Fibroblast of villous mesenchyme (primary cell): ENCODE results near the gene POLR2B. TPM values are rescaled to one million over a fixed set of nuclear protein-coding genes. Genes with fewer than 3 reads are reported as not detected.

Source experiments
- DNase-seq: peaks from one replicate; pipeline ENCODE4 v3.0.0-alpha.2; 2010; ENCODE audit warnings: low read depth
- H3K4me3 ChIP-seq: 2 replicates; pipeline ENCODE4 v1.5.1; 2011; ENCODE audit warnings: low read depth, mild to moderate bottlenecking, low read length
- total RNA-seq: library from RNA; depleted of rRNA; stranded (reverse); fragments of >200 nt; gene quantifications from 2 replicates; pipeline ENCODE4 v1.2.3, GENCODE V29; 2012
- TF ChIP-seq, protein P1 (sequence below): IDR thresholded peaks from 2 replicates; pipeline ENCODE4 v1.5.1; 2012; ENCODE audit warnings: low read depth, mild to moderate bottlenecking, low read length; ENCODE audit not compliant: insufficient read depth

The POLR2B gene
- total RNA-seq, 1 donor: 136 TPM

DNA sequence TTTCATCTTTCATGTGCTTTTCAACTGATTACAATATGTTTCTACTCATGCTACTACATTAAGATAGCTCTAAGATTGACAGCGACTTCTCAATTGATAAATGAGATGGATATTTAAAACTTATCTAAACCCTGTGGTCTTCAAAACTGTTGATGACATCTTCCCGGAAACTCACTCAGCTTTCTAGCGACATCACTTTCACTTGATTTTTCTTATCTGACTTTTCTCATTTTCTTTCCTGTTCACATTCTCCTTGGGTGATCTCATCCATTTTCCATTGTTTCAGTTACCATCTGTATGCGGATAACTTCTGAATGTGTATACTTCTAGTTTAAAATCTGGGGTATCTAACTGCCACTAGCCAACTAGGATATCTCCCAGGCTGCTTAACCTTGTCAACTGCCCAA is 3.1 kb downstream of the POLR2B start:
- H3K4me3 ChIP-seq: peak overlapping the region; percentile 6
- TF ChIP-seq, protein P1, sequence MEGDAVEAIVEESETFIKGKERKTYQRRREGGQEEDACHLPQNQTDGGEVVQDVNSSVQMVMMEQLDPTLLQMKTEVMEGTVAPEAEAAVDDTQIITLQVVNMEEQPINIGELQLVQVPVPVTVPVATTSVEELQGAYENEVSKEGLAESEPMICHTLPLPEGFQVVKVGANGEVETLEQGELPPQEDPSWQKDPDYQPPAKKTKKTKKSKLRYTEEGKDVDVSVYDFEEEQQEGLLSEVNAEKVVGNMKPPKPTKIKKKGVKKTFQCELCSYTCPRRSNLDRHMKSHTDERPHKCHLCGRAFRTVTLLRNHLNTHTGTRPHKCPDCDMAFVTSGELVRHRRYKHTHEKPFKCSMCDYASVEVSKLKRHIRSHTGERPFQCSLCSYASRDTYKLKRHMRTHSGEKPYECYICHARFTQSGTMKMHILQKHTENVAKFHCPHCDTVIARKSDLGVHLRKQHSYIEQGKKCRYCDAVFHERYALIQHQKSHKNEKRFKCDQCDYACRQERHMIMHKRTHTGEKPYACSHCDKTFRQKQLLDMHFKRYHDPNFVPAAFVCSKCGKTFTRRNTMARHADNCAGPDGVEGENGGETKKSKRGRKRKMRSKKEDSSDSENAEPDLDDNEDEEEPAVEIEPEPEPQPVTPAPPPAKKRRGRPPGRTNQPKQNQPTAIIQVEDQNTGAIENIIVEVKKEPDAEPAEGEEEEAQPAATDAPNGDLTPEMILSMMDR: no peak

DNA sequence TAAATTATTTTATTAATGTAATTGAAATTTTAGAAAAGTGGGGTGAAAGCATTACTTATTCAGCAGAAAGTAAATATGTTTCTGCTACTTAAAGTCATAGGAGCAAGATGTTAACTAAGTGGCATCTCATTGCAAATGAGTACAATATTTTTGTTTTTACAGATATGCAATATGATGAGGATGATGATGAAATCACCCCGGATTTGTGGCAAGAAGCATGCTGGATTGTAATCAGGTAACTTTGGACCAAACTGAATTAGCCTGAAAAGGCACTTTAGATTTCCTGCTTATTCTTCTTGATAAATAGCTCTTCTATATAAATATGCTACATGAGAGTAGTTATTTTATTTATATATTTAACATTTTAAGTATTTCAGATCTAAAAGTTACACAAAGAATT is 7.5 kb downstream of the POLR2B start:
- DNase-seq: no peak
- no peak overlapping the region for H3K4me3 ChIP-seq
- TF ChIP-seq, protein P1: no peak

More for the DNA sequence above, 3.1 kb downstream of the POLR2B start:
- no peak for DNase-seq

DNA sequence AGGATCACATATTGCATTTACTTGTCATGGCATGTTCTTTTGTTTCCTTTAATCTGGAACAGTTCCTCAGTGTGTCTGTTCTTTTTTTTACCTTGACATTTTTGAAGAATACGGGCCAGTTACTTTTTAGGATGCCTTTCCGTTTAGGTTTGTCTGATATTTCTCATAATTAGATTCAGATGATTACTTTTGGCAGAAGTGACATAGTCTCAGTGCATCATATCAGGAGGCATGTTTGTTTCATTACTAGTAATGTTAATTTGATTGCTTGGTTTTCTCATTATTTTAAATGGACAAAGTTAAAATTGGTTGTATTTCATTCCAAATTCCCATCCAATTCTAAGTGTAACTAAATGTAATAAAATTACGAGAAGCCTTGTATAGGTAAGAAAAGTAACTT is 8.3 kb downstream of the POLR2B start:
- H3K4me3 ChIP-seq: no peak overlapping the region
- TF ChIP-seq, protein P1: no peak
- DNase-seq: no peak

DNA sequence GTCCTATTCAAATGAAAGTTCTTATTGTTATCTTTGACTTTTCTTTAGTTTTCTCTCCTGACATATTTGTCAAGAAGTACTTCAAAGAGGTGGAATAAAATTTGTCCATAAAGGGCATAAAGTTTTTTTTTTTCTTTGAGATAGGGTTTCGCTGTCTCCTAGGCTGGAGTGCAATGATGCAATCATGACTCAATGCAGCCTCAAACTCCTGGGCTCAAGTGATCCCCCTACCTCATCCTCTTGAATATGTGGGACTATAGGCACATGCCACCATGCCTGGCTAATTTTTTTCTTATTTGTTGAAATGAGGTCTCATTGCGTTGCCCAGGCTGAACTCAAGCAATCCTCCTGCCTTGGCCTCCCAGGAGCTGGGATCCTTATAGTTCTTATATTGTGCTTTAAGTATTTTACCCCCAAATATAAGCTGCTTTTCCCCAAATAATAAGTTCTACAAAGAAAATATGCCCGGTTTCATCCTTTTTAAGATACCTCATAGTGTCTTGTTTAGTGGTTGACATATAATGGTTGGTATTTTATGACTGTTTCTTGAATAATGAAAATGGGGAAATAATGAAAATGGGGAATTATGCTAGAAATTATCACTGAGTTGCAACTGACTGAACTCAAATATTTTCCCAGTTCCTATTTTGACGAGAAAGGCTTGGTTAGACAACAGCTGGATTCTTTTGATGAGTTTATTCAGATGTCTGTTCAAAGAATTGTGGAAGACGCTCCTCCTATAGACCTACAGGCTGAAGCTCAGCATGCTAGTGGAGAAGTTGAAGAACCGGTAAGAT is 11.6 kb downstream of the POLR2B start:
- TF ChIP-seq, protein P1: no peak
- no peak overlapping the region for H3K4me3 ChIP-seq
- DNase-seq: peak; percentile 58

DNA sequence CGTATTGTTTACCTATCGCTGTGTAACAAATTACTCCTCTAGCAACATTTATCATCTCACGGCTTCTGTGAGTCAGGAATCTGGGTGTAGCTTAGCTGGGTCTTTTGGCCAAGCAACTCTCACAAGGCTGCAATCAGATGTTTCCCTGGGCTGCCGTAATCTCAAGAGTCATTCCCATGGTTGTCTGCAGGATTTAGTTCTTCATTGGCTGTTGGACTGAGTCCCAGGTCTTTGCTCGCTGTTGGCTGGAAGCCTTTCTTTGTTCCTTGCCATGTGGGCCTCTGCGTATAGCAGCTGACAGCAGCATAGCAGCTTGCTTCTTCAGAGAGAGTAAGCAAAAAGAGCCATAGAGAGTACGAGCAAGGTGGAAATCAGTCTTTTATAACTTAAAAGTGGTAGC is 16.8 kb downstream of the POLR2B start:
- no peak overlapping the region for H3K4me3 ChIP-seq
- DNase-seq: peak; percentile 88
- TF ChIP-seq, protein P1: no peak

DNA sequence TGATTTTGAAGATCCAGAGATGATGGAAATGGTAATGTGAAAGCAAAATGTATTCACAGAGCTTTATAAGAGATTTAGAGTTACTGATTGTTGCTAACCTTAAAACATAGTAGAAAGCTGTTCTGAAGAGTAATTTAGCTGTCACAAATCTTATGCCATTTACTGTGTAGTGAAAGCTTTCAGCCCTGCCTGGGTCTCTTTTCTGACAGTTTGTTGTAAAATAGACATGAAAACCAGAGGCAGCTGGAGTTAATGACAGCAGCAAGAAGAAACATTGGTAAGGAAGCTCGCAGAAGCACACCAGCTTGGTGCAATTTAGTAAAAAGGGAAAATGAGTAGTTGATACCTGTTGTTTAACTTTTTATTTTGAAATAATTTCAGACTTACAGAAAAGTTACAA is 21.1 kb downstream of the POLR2B start:
- no peak for DNase-seq
- TF ChIP-seq, protein P1: no peak
- H3K4me3 ChIP-seq: no peak overlapping the region
